Kidney epithelial cell (primary cell): Measurements from ENCODE around the gene VAV2. TPM values are rescaled to one million over a fixed set of nuclear protein-coding genes. Genes with fewer than 3 reads are reported as not detected.

Experiments
- DNase-seq: peaks from one replicate; pipeline ENCODE4 v3.0.0-alpha.2; 2010; ENCODE audit warnings: low read depth
- H3K27me3 ChIP-seq: 2 replicates; pipeline ENCODE4 v1.6.0; 2011; ENCODE audit warnings: low read length; ENCODE audit not compliant: control insufficient read depth, insufficient read depth
- H3K36me3 ChIP-seq: 2 replicates; pipeline ENCODE4 v1.5.1; 2011; ENCODE audit warnings: low read length; ENCODE audit not compliant: control insufficient read depth, insufficient read depth
- H3K4me3 ChIP-seq: 2 replicates; pipeline ENCODE4 v1.5.1; 2011; ENCODE audit warnings: low read depth, mild to moderate bottlenecking, control low read depth, low read length
- CTCF ChIP-seq: IDR thresholded peaks from 2 replicates; pipeline ENCODE4 v1.5.1; 2011; ENCODE audit warnings: mild to moderate bottlenecking, moderate library complexity, low read length, control low read depth, inconsistent platforms; ENCODE audit not compliant: insufficient read depth, poor library complexity, severe bottlenecking
- total RNA-seq: library from RNA; depleted of rRNA; stranded (reverse); fragments of >200 nt; gene quantifications from 2 replicates; pipeline ENCODE4 v1.2.3, GENCODE V29; 2015

The VAV2 gene
- total RNA-seq, 1 donor from 2014 or later, result 37.8 TPM

- no peak overlapping the region for H3K4me3 ChIP-seq
- DNase-seq, result no peak
- H3K36me3 ChIP-seq, result peaks cover 3% of the 10 kb centered on the region
- TF ChIP-seq CTCF, result no peak
- H3K27me3 ChIP-seq, result no peaks in the 10 kb centered on the region
Observed at GRCh38 chr9:134032456-134033222, 40.5 kb upstream of the VAV2 start.

- no peak for TF ChIP-seq CTCF
- peaks cover 3% of the 10 kb centered on the region for H3K36me3 ChIP-seq
- no peak overlapping the region for H3K4me3 ChIP-seq
- no peaks in the 10 kb centered on the region for H3K27me3 ChIP-seq
- no peak for DNase-seq
Observed at GRCh38 chr9:134031783-134032182, 39.7 kb upstream of the VAV2 start.

- DNase-seq, result no peak
- Histone ChIP-seq H3K27me3 (no peaks in the 10 kb centered on the region), H3K4me3 (no peak overlapping the region), H3K36me3 (peaks cover 3% of the 10 kb centered on the region)
- TF ChIP-seq CTCF, result no peak
Observed at GRCh38 chr9:134030821-134031470, 38.8 kb upstream of the VAV2 start.

GRCh38 chr9:134029248-134030226, 37.4 kb upstream of the VAV2 start:
- no peak overlapping the region for H3K4me3 ChIP-seq
- H3K27me3 ChIP-seq, result no peaks in the 10 kb centered on the region
- DNase-seq, result no peak
- TF ChIP-seq CTCF, result no peak
- peaks cover 3% of the 10 kb centered on the region for H3K36me3 ChIP-seq

- DNase-seq, result no peak
- Histone ChIP-seq H3K4me3 (no peak overlapping the region), H3K27me3 (no peaks in the 10 kb centered on the region), H3K36me3 (peaks cover 1% of the 10 kb centered on the region)
- TF ChIP-seq CTCF, result no peak
Observed at GRCh38 chr9:134028575-134029247, 36.6 kb upstream of the VAV2 start.
